Liver (tissue), 9 donors: Measurements from ENCODE around the gene DVL1. TPM values are rescaled to one million over a fixed set of nuclear protein-coding genes. Genes with fewer than 3 reads are reported as not detected.

Source experiments
- DNase-seq: peaks from one replicate; pipeline ENCODE4 v3.0.0-alpha.2; 2017; ENCODE audit warnings: low spot score
- H3K27ac ChIP-seq, 2 donors: one replicate each; pipeline ENCODE4 v1.7.0; 2013; ENCODE audit warnings: inconsistent platforms in 2 of 2, low read length in 2 of 2, control low read depth in 1 of 2, low read depth in 1 of 2, mild to moderate bottlenecking in 1 of 2
- H3K27me3 ChIP-seq, 4 donors: one replicate each; pipeline versions ENCODE4 v1.6.1 to v1.7.0; 2013; ENCODE audit warnings: low read length in 3 of 4, inconsistent platforms in 1 of 4, mild to moderate bottlenecking in 1 of 4, moderate library complexity in 1 of 4; ENCODE audit not compliant: control insufficient read depth in 4 of 4, insufficient read depth in 4 of 4
- H3K36me3 ChIP-seq, 4 donors: one replicate each; pipeline versions ENCODE4 v1.6.1 to v1.7.0; 2013; ENCODE audit warnings: low read length in 3 of 4, mild to moderate bottlenecking in 3 of 4, low read depth in 1 of 4, moderate library complexity in 1 of 4; ENCODE audit not compliant: control insufficient read depth in 4 of 4, insufficient read depth in 3 of 4
- H3K4me1 ChIP-seq, 4 donors: one replicate each; pipeline versions ENCODE4 v1.6.1 to v1.7.0; 2013; ENCODE audit warnings: low read length in 3 of 4, mild to moderate bottlenecking in 3 of 4, moderate library complexity in 1 of 4; ENCODE audit not compliant: control insufficient read depth in 4 of 4, insufficient read depth in 4 of 4
- H3K4me3 ChIP-seq, 3 donors: one replicate each; pipeline versions ENCODE4 v1.6.1 to v1.7.0; 2013; ENCODE audit warnings: low read length in 3 of 3, control low read depth in 1 of 3, low read depth in 1 of 3, mild to moderate bottlenecking in 1 of 3
- H3K9ac ChIP-seq, 2 donors: one replicate each; pipeline ENCODE4 v1.7.0; 2013; ENCODE audit warnings: low read length in 2 of 2, mild to moderate bottlenecking in 2 of 2, moderate library complexity in 2 of 2, control low read depth in 1 of 2, low read depth in 1 of 2
- H3K9me3 ChIP-seq, 4 donors: one replicate each; pipeline versions ENCODE4 v1.6.1 to v1.7.0; 2013; ENCODE audit warnings: low read length in 3 of 4; ENCODE audit not compliant: control insufficient read depth in 4 of 4
- ATF3 ChIP-seq: IDR thresholded peaks from 2 replicates; pipeline ENCODE4 v1.6.1; 2016; ENCODE audit warnings: antibody characterized with exemption
- CTCF ChIP-seq: fragments of 150-350 bp; IDR thresholded peaks from 2 replicates; pipeline ENCODE4 v1.5.1; 2017; ENCODE audit warnings: improper control_type of control experiment, low read depth, low read length; ENCODE audit not compliant: missing input control
- EGR1 ChIP-seq, 2 donors: IDR thresholded peaks; 2 replicates each; pipeline ENCODE4 v1.6.1; 2016 to 2018; ENCODE audit warnings: antibody characterized with exemption in 2 of 2, low read depth in 2 of 2
- FOXA1 ChIP-seq: IDR thresholded peaks from 2 replicates; pipeline ENCODE4 v1.6.1; 2016; ENCODE audit warnings: antibody characterized with exemption
- FOXA2 ChIP-seq: IDR thresholded peaks from 2 replicates; pipeline ENCODE4 v1.6.1; 2016; ENCODE audit warnings: antibody characterized with exemption
- GABPA ChIP-seq, 2 donors: IDR thresholded peaks in 1 of 2; conservative IDR thresholded peaks in 1 of 2; 2 replicates each; pipeline ENCODE4 v1.6.1; 2016; ENCODE audit warnings: antibody characterized with exemption in 2 of 2, mild to moderate bottlenecking in 1 of 2, moderate library complexity in 1 of 2
- HNF4A ChIP-seq, 2 donors: conservative IDR thresholded peaks; 2 replicates each; pipeline ENCODE4 v1.6.1; 2016; ENCODE audit warnings: antibody characterized with exemption in 2 of 2, mild to moderate bottlenecking in 2 of 2
- HNF4G ChIP-seq: IDR thresholded peaks from 2 replicates; pipeline ENCODE4 v1.6.1; 2016; ENCODE audit warnings: antibody characterized with exemption
- JUND ChIP-seq, 2 donors: IDR thresholded peaks; 2 replicates each; pipeline ENCODE4 v1.6.1; 2016; ENCODE audit warnings: antibody characterized with exemption in 2 of 2
- MAX ChIP-seq: IDR thresholded peaks from 2 replicates; pipeline ENCODE4 v1.6.1; 2016; ENCODE audit warnings: antibody characterized with exemption
- NR2F2 ChIP-seq: IDR thresholded peaks from 2 replicates; pipeline ENCODE4 v1.6.1; 2016; ENCODE audit warnings: antibody characterized with exemption
- RAD21 ChIP-seq, 2 donors: IDR thresholded peaks; 2 replicates each; pipeline ENCODE4 v1.6.1; 2016; ENCODE audit warnings: antibody characterized with exemption in 2 of 2, mild to moderate bottlenecking in 2 of 2
- REST ChIP-seq: IDR thresholded peaks from 2 replicates; pipeline ENCODE4 v1.6.1; 2016; ENCODE audit warnings: antibody characterized with exemption, mild to moderate bottlenecking
- RXRA ChIP-seq, 2 donors: IDR thresholded peaks; 2 replicates each; pipeline ENCODE4 v1.6.1; 2017 to 2018; ENCODE audit warnings: antibody characterized with exemption in 2 of 2, mild to moderate bottlenecking in 1 of 2
- SP1 ChIP-seq: IDR thresholded peaks from 2 replicates; pipeline ENCODE4 v1.6.1; 2018; ENCODE audit warnings: antibody characterized with exemption, mild to moderate bottlenecking
- TAF1 ChIP-seq: conservative IDR thresholded peaks from 2 replicates; pipeline ENCODE4 v1.6.1; 2016; ENCODE audit warnings: antibody characterized with exemption, mild to moderate bottlenecking
- YY1 ChIP-seq: IDR thresholded peaks from 2 replicates; pipeline ENCODE4 v1.6.1; 2016; ENCODE audit warnings: antibody characterized with exemption, mild to moderate bottlenecking
- ZBTB33 ChIP-seq: IDR thresholded peaks from 2 replicates; pipeline ENCODE4 v1.6.1; 2016; ENCODE audit warnings: antibody characterized with exemption
- WGBS: extraction: QIAGEN DNeasy Blood & Tissue Kit; methylation state at CpG from one replicate; pipeline ENCODE4 v1.1.7; 2013; 5-methylcytosine and 5-hydroxymethylcytosine counted together
- polyA plus RNA-seq, 2 donors: library from polyadenylated mRNA; stranded (reverse) in 1 of 2; unstranded in 1 of 2; fragments of 200-250 nt in 1 of 2; fragments of >200 nt in 1 of 2; fragmentation: Nextera tagmentation in 1 of 2; extraction: Ambion mirVana in 1 of 2; gene quantifications; one replicate each; pipeline versions ENCODE4 v1.2.1 to v1.2.3, GENCODE V29; 2013 to 2015
- total RNA-seq, 2 donors: library from RNA; depleted of rRNA; stranded (reverse); fragments of >200 nt; gene quantifications; one replicate each; pipeline ENCODE4 v1.2.3, GENCODE V29; 2014
- donor health status: healthy.
- donor health status: healthy.
- donor health status: healthy.
- donor health status: healthy.
- donor health status: healthy.

Gene DVL1
- total and polyA plus RNA-seq, 4 donors = 5.7 to 41.2 (median 24.8) TPM

GRCh38 chr1:1326075-1326605, 23.1 kb downstream of the DVL1 start:
- no peak for DNase-seq
- Histone ChIP-seq H3K9me3 (no peaks in the 10 kb centered on the region), H3K27me3 (no peaks in the 10 kb centered on the region), H3K27ac (no peak overlapping the region), H3K4me3 (peak overlapping the region; percentile 78 to 85 (median 79)), H3K4me1 (peaks cover 7 to 39% (median 26%) of the 10 kb centered on the region in 4 donors), H3K9ac (no peak overlapping the region), H3K36me3 (peaks cover 0 to 11% (median 6%) of the 10 kb centered on the region in 4 donors)
- TF ChIP-seq HNF4G (no peak), REST (no peak), JUND (IDR thresholded peaks at IDR 0.05) (no peak), MAX (no peak), GABPA (IDR thresholded peaks at IDR 0.05 in 1 of 2, conservative IDR thresholded peaks at IDR 0.05 in 1 of 2) (no peak), TAF1 (no peak), EGR1 (IDR thresholded peaks at IDR 0.05; ENCODE audit: low read depth in 2 of 2) (no peak), FOXA2 (no peak), YY1 (no peak), NR2F2 (no peak), RAD21 (IDR thresholded peaks at IDR 0.05) (no peak), FOXA1 (no peak), RXRA (IDR thresholded peaks at IDR 0.05) (no peak), ZBTB33 (no peak), CTCF (no peak), SP1 (no peak), ATF3 (no peak), HNF4A (conservative IDR thresholded peaks at IDR 0.05) (no peak)
- WGBS = 64% methylated on average over 8 of the region's 8 CpGs
